Transverse colon (tissue), 4 donors: ENCODE data around the gene DISP3. TPM values are rescaled to one million over a fixed set of nuclear protein-coding genes. Genes with fewer than 3 reads are reported as not detected.

ENCODE experiments used
- DNase-seq: peaks from one replicate; pipeline ENCODE4 v3.0.0-alpha.2; 2019
- H3K27ac ChIP-seq, 4 donors: fragments of 200-600 bp; sonication (generic); 2 replicates each; pipeline ENCODE4 v1.5.1; 2016 to 2018; ENCODE audit warnings: inconsistent platforms in 4 of 4
- H3K27me3 ChIP-seq: fragments of 200-600 bp; sonication (generic); 2 replicates; pipeline ENCODE4 v1.5.1; 2017; ENCODE audit warnings: inconsistent platforms
- H3K36me3 ChIP-seq, 4 donors: fragments of 200-600 bp; sonication (generic); 2 replicates each; pipeline ENCODE4 v1.5.1; 2017 to 2019; ENCODE audit warnings: inconsistent platforms in 4 of 4
- H3K4me1 ChIP-seq, 4 donors: fragments of 200-600 bp; sonication (generic); 2 replicates each; pipeline ENCODE4 v1.5.1; 2017 to 2020; ENCODE audit warnings: inconsistent platforms in 4 of 4
- H3K4me3 ChIP-seq, 4 donors: fragments of 200-600 bp; sonication (generic); 1 replicate in 1 of 4; 2 replicates in 3 of 4; pipeline versions ENCODE4 v1.5.1 to v1.6.1; 2017 to 2019; ENCODE audit warnings: inconsistent platforms in 4 of 4
- H3K9me3 ChIP-seq, 2 donors: fragments of 200-600 bp; sonication (generic); 2 replicates each; pipeline ENCODE4 v1.5.1; 2017 to 2019; ENCODE audit warnings: inconsistent platforms in 2 of 2
- CTCF ChIP-seq, 5 experiments: fragments of 200-600 bp in 3 of 5; fragments of 450-650 bp in 2 of 5; sonication (generic) in 3 of 5; IDR thresholded peaks; 1 replicate in 2 of 5; 2 replicates in 3 of 5; pipeline ENCODE4 v1.5.1; 2016 to 2017; ENCODE audit warnings: antibody characterized with exemption in 5 of 5, inconsistent platforms in 3 of 5, mild to moderate bottlenecking in 2 of 5, moderate library complexity in 1 of 5
- EP300 ChIP-seq: sonication (generic); formaldehyde crosslinking; IDR thresholded peaks from one replicate; pipeline ENCODE4 v1.6.1; 2017; ENCODE audit warnings: antibody characterized with exemption, low read depth
- POLR2A ChIP-seq: fragments of 450-650 bp; IDR thresholded peaks from one replicate; pipeline ENCODE4 v1.6.1; 2016; ENCODE audit warnings: antibody characterized with exemption, mild to moderate bottlenecking, moderate library complexity
- POLR2AphosphoS5 ChIP-seq, 3 donors: sonication (generic); formaldehyde crosslinking; IDR thresholded peaks; one replicate each; pipeline ENCODE4 v1.6.1; 2016; ENCODE audit warnings: antibody characterized with exemption in 3 of 3
- WGBS, 2 donors: methylation state at CpG; one replicate each; pipeline ENCODE4 v1.1.5; 2018; ENCODE audit warnings: low coverage in 1 of 2; 5-methylcytosine and 5-hydroxymethylcytosine counted together
- in situ Hi-C, 4 donors: fragments of 200-750 bp; cut with MboI; loops; one replicate each; pipeline versions ENCODE4 v1.15.0 to v1.15.1; 2017; ENCODE audit warnings: low sequenced_read_pairs in 3 of 4, low pct_ligation_motif_present in 1 of 4, low pct_unique_long_range_greater_than_20kb in 1 of 4
- intact Hi-C: fragments of 100-400 bp; cut with DNase I; formaldehyde crosslinking; loops from one replicate; pipeline ENCODE4 v1.15.1; 2023; ENCODE audit warnings: low total_unique reads
- total RNA-seq, 4 donors: library from RNA; depleted of rRNA; stranded (reverse); fragments of >200 nt; gene quantifications; one replicate each; pipeline ENCODE4 v1.1.0, GENCODE V29; 2016

Gene DISP3
- total RNA-seq, 4 donors from 2014 or later = under 0.01 to 2.6 (median 0.16) TPM; not detected in 1

GRCh38 chr1:11486231-11487009, 7.5 kb downstream of the DISP3 start:
- Histone ChIP-seq H3K9me3 (no peaks in the 10 kb centered on the region), H3K27me3 (peaks cover 40% of the 10 kb centered on the region), H3K27ac (no peak overlapping the region), H3K4me3 (no peak overlapping the region), H3K4me1 (no peaks in the 10 kb centered on the region), H3K36me3 (no peaks in the 10 kb centered on the region)
- TF ChIP-seq POLR2A (no peak), CTCF (IDR thresholded peaks at IDR 0.05) (no peak), POLR2AphosphoS5 (IDR thresholded peaks at IDR 0.05) (no peak), EP300 (no peak)
- intact Hi-C loops = no loop called here
- WGBS, 2 donors = 62 to 97% methylated on average over 5 to 12 of the region's 12 CpGs
- in situ Hi-C loops = no loop called here
- no peak for DNase-seq

- intact Hi-C loops (no loop called here), in situ Hi-C loops (no loop called here)
- H3K36me3 ChIP-seq = no peaks in the 10 kb centered on the region
- no peaks in the 10 kb centered on the region for H3K9me3 ChIP-seq
- peaks cover 31% of the 10 kb centered on the region for H3K27me3 ChIP-seq
- TF ChIP-seq CTCF (IDR thresholded peaks at IDR 0.05) (no peak), POLR2AphosphoS5 (IDR thresholded peaks at IDR 0.05) (no peak), EP300 (no peak), POLR2A (no peak)
- 62% methylated on average over 10 of the region's 10 CpGs; no CpG with 5 or more reads in 1 of the 2 donors for WGBS, 2 donors
- no peak overlapping the region for H3K4me3 ChIP-seq
- no peak for DNase-seq
- H3K27ac ChIP-seq = no peak overlapping the region
- H3K4me1 ChIP-seq = no peaks in the 10 kb centered on the region
Measured at GRCh38 chr1:11487196-11487751, 8.3 kb downstream of the DISP3 start.

GRCh38 chr1:11488201-11488770, 9.3 kb downstream of the DISP3 start:
- H3K4me3 ChIP-seq = no peak overlapping the region
- TF ChIP-seq POLR2A (no peak), EP300 (no peak), POLR2AphosphoS5 (IDR thresholded peaks at IDR 0.05) (no peak), CTCF (IDR thresholded peaks at IDR 0.05) (no peak)
- no peaks in the 10 kb centered on the region for H3K4me1 ChIP-seq
- in situ Hi-C loops (no loop called here), intact Hi-C loops (no loop called here)
- H3K27ac ChIP-seq = no peak overlapping the region
- H3K9me3 ChIP-seq = no peaks in the 10 kb centered on the region
- DNase-seq = no peak
- H3K27me3 ChIP-seq = peaks cover 24% of the 10 kb centered on the region
- no peaks in the 10 kb centered on the region for H3K36me3 ChIP-seq
- 69% methylated on average over 9 of the region's 9 CpGs; no CpG with 5 or more reads in 1 of the 2 donors for WGBS, 2 donors

- H3K27me3 ChIP-seq = peaks cover 24% of the 10 kb centered on the region
- TF ChIP-seq EP300 = no peak
- in situ Hi-C loops (no loop called here), intact Hi-C loops (no loop called here)
- no peak overlapping the region for H3K27ac ChIP-seq
- no peak for DNase-seq
- H3K4me1 ChIP-seq = no peaks in the 10 kb centered on the region
- H3K9me3 ChIP-seq = no peaks in the 10 kb centered on the region
- no peaks in the 10 kb centered on the region for H3K36me3 ChIP-seq
- H3K4me3 ChIP-seq = no peak overlapping the region
- WGBS, 2 donors = 73% methylated on average over 11 of the region's 11 CpGs; no CpG with 5 or more reads in 1 of the 2 donors
Measured at GRCh38 chr1:11488966-11489625, 10.1 kb downstream of the DISP3 start.
